C4-2B (cell line): ENCODE measurements around the gene ADAM8.

Source experiments
- ZFX ChIP-seq: fragments of 450-650 bp; IDR thresholded peaks from 2 replicates; pipeline ENCODE4 v1.6.1; 2017
- TF ChIP-seq, protein P1 (sequence below): fragments of 450-650 bp; conservative IDR thresholded peaks from 2 replicates; pipeline ENCODE4 v1.5.1; 2017; ENCODE audit warnings: mild to moderate bottlenecking

GRCh38 chr10:133221331-133221730 is 55.3 kb downstream of the ADAM8 start:
- TF ChIP-seq, protein P1, sequence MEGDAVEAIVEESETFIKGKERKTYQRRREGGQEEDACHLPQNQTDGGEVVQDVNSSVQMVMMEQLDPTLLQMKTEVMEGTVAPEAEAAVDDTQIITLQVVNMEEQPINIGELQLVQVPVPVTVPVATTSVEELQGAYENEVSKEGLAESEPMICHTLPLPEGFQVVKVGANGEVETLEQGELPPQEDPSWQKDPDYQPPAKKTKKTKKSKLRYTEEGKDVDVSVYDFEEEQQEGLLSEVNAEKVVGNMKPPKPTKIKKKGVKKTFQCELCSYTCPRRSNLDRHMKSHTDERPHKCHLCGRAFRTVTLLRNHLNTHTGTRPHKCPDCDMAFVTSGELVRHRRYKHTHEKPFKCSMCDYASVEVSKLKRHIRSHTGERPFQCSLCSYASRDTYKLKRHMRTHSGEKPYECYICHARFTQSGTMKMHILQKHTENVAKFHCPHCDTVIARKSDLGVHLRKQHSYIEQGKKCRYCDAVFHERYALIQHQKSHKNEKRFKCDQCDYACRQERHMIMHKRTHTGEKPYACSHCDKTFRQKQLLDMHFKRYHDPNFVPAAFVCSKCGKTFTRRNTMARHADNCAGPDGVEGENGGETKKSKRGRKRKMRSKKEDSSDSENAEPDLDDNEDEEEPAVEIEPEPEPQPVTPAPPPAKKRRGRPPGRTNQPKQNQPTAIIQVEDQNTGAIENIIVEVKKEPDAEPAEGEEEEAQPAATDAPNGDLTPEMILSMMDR: no peak
- no peak for TF ChIP-seq ZFX
